Nephron progenitor cell (in vitro differentiated cells): ENCODE data around the gene ADI1.

Experiments
- DNase-seq: peaks from one replicate; pipeline ENCODE4 v3.0.0; 2021
- H3K27ac Mint-ChIP-seq: 2 replicates; pipeline ENCODE4 v1.8.0; 2021; ENCODE audit warnings: mild to moderate bottlenecking, moderate library complexity, mixed read lengths
- H3K27me3 Mint-ChIP-seq: 2 replicates; pipeline ENCODE4 v1.8.0; 2021; ENCODE audit warnings: mild to moderate bottlenecking, low read depth, mixed read lengths; ENCODE audit not compliant: poor library complexity
- H3K36me3 Mint-ChIP-seq: 2 replicates; pipeline ENCODE4 v1.8.0; 2021; ENCODE audit warnings: low read depth, mixed read lengths
- H3K4me1 Mint-ChIP-seq: 2 replicates; pipeline ENCODE4 v1.8.0; 2021; ENCODE audit warnings: mixed read lengths
- H3K4me3 Mint-ChIP-seq: 2 replicates; pipeline ENCODE4 v1.8.0; 2021; ENCODE audit warnings: mild to moderate bottlenecking, moderate library complexity, mixed read lengths
- H3K9me3 Mint-ChIP-seq: 2 replicates; pipeline ENCODE4 v1.8.0; 2021; ENCODE audit warnings: mild to moderate bottlenecking, moderate library complexity, mixed read lengths
- TF ChIP-seq, protein P1 (sequence below): fragments of 200-600 bp; sonication (generic); IDR thresholded peaks from 2 replicates; pipeline ENCODE4 v1.5.0; 2021; ENCODE audit warnings: antibody characterized with exemption

Gene ADI1

GRCh38 chr2:3526871-3527270 lies 7.5 kb upstream of the ADI1 start:
- Mint-ChIP-seq H3K27me3 (no peaks in the 10 kb centered on the region), H3K4me3 (no peak overlapping the region), H3K36me3 (no peaks in the 10 kb centered on the region), H3K9me3 (no peaks in the 10 kb centered on the region), H3K4me1 (peaks cover under 1% of the 10 kb centered on the region), H3K27ac (peak overlapping the region; percentile 41)
- DNase-seq: no peak
- TF ChIP-seq, protein P1, sequence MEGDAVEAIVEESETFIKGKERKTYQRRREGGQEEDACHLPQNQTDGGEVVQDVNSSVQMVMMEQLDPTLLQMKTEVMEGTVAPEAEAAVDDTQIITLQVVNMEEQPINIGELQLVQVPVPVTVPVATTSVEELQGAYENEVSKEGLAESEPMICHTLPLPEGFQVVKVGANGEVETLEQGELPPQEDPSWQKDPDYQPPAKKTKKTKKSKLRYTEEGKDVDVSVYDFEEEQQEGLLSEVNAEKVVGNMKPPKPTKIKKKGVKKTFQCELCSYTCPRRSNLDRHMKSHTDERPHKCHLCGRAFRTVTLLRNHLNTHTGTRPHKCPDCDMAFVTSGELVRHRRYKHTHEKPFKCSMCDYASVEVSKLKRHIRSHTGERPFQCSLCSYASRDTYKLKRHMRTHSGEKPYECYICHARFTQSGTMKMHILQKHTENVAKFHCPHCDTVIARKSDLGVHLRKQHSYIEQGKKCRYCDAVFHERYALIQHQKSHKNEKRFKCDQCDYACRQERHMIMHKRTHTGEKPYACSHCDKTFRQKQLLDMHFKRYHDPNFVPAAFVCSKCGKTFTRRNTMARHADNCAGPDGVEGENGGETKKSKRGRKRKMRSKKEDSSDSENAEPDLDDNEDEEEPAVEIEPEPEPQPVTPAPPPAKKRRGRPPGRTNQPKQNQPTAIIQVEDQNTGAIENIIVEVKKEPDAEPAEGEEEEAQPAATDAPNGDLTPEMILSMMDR: no peak

- Mint-ChIP-seq H3K27me3 (peaks cover 2% of the 10 kb centered on the region), H3K9me3 (peaks cover 4% of the 10 kb centered on the region)
These were observed 4.3 kb upstream of the ADI1 start for GRCh38 chr2:3523551-3524041.

DNA sequence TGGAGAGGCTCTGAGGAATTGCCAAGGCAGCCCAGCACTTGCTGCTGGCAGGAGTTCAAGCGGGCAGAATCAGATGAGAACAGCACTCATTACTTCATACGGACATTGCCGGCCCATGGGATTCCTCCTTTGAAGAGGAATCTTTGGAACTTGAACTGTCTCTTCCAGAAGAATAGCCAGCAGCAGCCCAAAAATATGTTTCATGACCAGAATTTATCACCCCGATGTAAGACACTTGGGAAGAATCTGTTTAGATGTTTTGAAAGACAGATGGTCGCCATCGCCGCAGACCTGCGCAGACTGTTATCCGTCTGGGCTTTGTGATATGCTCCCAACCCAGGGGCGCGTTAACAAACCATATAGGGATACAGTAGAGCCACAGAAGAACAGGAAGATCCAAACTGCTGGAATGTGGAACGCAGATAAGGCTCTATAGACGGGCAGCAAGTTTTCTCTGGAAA lies 3.7 kb upstream of the ADI1 start:
- no peak overlapping the region for H3K4me3 Mint-ChIP-seq
- DNase-seq: no peak
- peaks cover 12% of the 10 kb centered on the region for H3K36me3 Mint-ChIP-seq
- H3K9me3 Mint-ChIP-seq: peaks cover 4% of the 10 kb centered on the region
- peaks cover 25% of the 10 kb centered on the region for H3K4me1 Mint-ChIP-seq
- peaks cover 2% of the 10 kb centered on the region for H3K27me3 Mint-ChIP-seq
- TF ChIP-seq, protein P1: no peak
- H3K27ac Mint-ChIP-seq: no peak overlapping the region

More at GRCh38 chr2:3523551-3524041, 4.3 kb upstream of the ADI1 start:
- H3K4me3 Mint-ChIP-seq: no peak overlapping the region
- TF ChIP-seq, protein P1: no peak
- H3K36me3 Mint-ChIP-seq: peaks cover 10% of the 10 kb centered on the region
- H3K27ac Mint-ChIP-seq: no peak overlapping the region
- no peak for DNase-seq
- peaks cover 23% of the 10 kb centered on the region for H3K4me1 Mint-ChIP-seq

GRCh38 chr2:3520591-3520990 lies 1.3 kb upstream of the ADI1 start:
- Mint-ChIP-seq H3K36me3 (peaks cover 35% of the 10 kb centered on the region), H3K4me3 (peak overlapping the region; percentile 86), H3K27ac (no peak overlapping the region), H3K27me3 (peaks cover 2% of the 10 kb centered on the region), H3K4me1 (peaks cover 33% of the 10 kb centered on the region), H3K9me3 (peaks cover 15% of the 10 kb centered on the region)
- no peak for DNase-seq
- TF ChIP-seq, protein P1: no peak

DNA sequence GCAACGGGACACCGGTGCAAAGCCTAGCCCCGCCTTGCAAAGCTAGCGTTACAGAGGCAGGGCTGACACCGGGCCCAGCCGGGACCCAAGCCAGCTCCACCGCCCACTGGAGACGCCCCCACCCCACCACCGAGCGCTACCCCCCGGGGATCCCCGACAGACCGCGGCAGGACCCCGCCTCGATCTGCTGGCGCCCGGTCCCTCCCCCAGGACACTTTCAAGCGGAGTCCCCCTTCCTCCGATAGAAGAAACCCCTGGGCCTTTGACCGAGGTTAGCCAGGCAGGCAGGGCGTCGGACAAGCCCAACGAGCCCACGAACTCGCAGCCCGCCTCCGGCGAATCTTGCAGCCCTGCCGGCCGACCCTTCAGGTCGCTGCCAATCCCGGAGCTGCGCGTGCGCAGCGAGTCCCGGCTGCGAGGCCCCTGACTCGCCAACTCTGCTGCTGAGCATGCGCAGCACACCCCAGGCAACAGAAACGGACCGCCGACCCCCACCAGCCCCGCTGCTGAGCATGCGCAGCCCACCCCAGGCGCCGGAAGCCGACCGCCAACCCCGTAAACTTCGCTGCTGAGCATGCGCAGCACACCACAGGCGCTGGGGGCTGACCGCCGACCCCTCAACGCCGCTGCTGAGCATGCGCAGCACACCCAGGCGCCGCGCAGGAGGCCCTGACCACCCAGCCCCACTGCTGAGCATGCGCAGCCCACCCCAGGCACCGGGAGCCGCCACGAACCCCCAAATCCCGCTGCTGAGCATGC lies 656 bp downstream of the ADI1 start:
- TF ChIP-seq, protein P1: no peak
- Mint-ChIP-seq H3K4me1 (peaks cover 33% of the 10 kb centered on the region), H3K36me3 (peaks cover 54% of the 10 kb centered on the region), H3K9me3 (peaks cover 25% of the 10 kb centered on the region), H3K4me3 (peak overlapping the region; percentile 86), H3K27me3 (peaks cover 2% of the 10 kb centered on the region), H3K27ac (peak overlapping the region; percentile 74)
- DNase-seq: peak; percentile 100
